GM18526 (cell line): ENCODE measurements around the gene YPEL5.

Experiments
- POLR2A ChIP-seq: IDR thresholded peaks from 3 replicates; pipeline ENCODE4 v1.6.1; 2011; ENCODE audit not compliant: insufficient read length; ENCODE audit errors: extremely low read depth

The YPEL5 gene

GRCh38 chr2:30127016-30127893 lies 19.6 kb upstream of the YPEL5 start:
- TF ChIP-seq POLR2A: no peak

GRCh38 chr2:30134582-30134981 lies 12.2 kb upstream of the YPEL5 start:
- no peak for TF ChIP-seq POLR2A

GRCh38 chr2:30135541-30135940 lies 11.3 kb upstream of the YPEL5 start:
- TF ChIP-seq POLR2A: no peak

GRCh38 chr2:30136764-30137444 lies 9.9 kb upstream of the YPEL5 start:
- TF ChIP-seq POLR2A: no peak

- TF ChIP-seq POLR2A: no peak
Observed at GRCh38 chr2:30139131-30139870, 7.5 kb upstream of the YPEL5 start.

GRCh38 chr2:30141136-30141535 lies 5.7 kb upstream of the YPEL5 start:
- no peak for TF ChIP-seq POLR2A

- TF ChIP-seq POLR2A: no peak
Observed at GRCh38 chr2:30144260-30144659, 2.5 kb upstream of the YPEL5 start.

GRCh38 chr2:30145826-30146336 lies 926 bp upstream of the YPEL5 start:
- TF ChIP-seq POLR2A: no peak

- no peak for TF ChIP-seq POLR2A
Observed at GRCh38 chr2:30147196-30147714, 448 bp downstream of the YPEL5 start.

- peak; percentile 41 for TF ChIP-seq POLR2A
Observed at GRCh38 chr2:30147715-30148610, 1.2 kb downstream of the YPEL5 start.

- no peak for TF ChIP-seq POLR2A
Observed at GRCh38 chr2:30148850-30149249, 2.0 kb downstream of the YPEL5 start.

GRCh38 chr2:30149513-30149912 lies 2.7 kb downstream of the YPEL5 start:
- no peak for TF ChIP-seq POLR2A

GRCh38 chr2:30149976-30150375 lies 3.2 kb downstream of the YPEL5 start:
- no peak for TF ChIP-seq POLR2A

GRCh38 chr2:30150786-30151185 lies 4.0 kb downstream of the YPEL5 start:
- TF ChIP-seq POLR2A: no peak
